Spleen (tissue), 7 donors: Measurements from ENCODE around the gene SLC39A1.

Experiments used
- POLR2A ChIP-seq, 3 donors: fragments of 450-650 bp; IDR thresholded peaks; one replicate each; pipeline ENCODE4 v1.5.1; 2017; ENCODE audit warnings: antibody characterized with exemption in 3 of 3, mild to moderate bottlenecking in 1 of 3
- TF ChIP-seq, protein P1 (sequence below), 11 experiments: fragments of 200-600 bp in 7 of 11; fragments of 450-650 bp in 4 of 11; sonication (generic) in 4 of 11; IDR thresholded peaks in 8 of 11; conservative IDR thresholded peaks in 3 of 11; 1 replicate in 7 of 11; 2 replicates in 4 of 11; pipeline versions ENCODE4 v1.4.0 to v1.8.0; 2016 to 2021; ENCODE audit warnings: antibody characterized with exemption in 11 of 11, inconsistent platforms in 4 of 11, mild to moderate bottlenecking in 1 of 11
- donor health status: DM: no; HTN: no; CAD: no; lungs with moderate emphysema.
- donor health status: DM: no; HTN: no; CAD: no.
- donor health status: DM: no; HTN: no; CAD: no.

DNA sequence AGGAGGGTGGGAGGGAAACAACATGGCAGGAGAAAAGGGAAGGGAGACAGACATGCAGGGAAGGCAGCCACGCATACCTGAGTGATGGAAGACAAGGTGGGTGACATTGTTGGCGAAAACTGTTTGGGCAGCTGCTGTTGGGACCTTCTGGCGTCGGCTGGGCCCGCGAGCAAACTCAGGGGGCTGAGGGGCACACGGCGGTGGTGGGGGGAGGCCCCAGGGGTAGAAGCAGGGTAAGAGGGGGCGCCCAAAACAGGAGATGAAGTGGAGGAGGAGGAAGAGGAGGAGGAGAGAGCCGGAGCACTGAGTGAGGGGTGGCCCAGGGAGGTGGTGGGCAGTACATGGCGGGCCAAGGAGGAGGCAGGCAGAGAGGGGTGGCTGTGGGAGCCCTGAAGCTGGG, 12.2 kb downstream of the SLC39A1 start:
- TF ChIP-seq POLR2A (IDR thresholded peaks at IDR 0.05) = no peak
- TF ChIP-seq, protein P1, sequence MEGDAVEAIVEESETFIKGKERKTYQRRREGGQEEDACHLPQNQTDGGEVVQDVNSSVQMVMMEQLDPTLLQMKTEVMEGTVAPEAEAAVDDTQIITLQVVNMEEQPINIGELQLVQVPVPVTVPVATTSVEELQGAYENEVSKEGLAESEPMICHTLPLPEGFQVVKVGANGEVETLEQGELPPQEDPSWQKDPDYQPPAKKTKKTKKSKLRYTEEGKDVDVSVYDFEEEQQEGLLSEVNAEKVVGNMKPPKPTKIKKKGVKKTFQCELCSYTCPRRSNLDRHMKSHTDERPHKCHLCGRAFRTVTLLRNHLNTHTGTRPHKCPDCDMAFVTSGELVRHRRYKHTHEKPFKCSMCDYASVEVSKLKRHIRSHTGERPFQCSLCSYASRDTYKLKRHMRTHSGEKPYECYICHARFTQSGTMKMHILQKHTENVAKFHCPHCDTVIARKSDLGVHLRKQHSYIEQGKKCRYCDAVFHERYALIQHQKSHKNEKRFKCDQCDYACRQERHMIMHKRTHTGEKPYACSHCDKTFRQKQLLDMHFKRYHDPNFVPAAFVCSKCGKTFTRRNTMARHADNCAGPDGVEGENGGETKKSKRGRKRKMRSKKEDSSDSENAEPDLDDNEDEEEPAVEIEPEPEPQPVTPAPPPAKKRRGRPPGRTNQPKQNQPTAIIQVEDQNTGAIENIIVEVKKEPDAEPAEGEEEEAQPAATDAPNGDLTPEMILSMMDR (IDR thresholded peaks at IDR 0.05 in 8 of 11, conservative IDR thresholded peaks at IDR 0.05 in 3 of 11) = no peak
